Heart right ventricle (tissue), 16 donors: ENCODE measurements around the gene CSNK1D. TPM values are rescaled to one million over a fixed set of nuclear protein-coding genes. Genes with fewer than 3 reads are reported as not detected.

Source experiments
- ATAC-seq, 8 donors: fragments of 200-7000 bp; cut with Tn5 transposase; one replicate each; pipeline ENCODE4 v1.9.1; 2020; ENCODE audit warnings: mild to moderate bottlenecking in 8 of 8, moderate library complexity in 8 of 8, moderate number of reproducible peaks in 1 of 8
- DNase-seq, 2 donors: peaks; one replicate each; pipeline ENCODE4 v3.0.0-alpha.2; 2020
- H3K27ac ChIP-seq, 10 donors: fragments of 200-600 bp; sonication (generic) in 2 of 10; one replicate each; pipeline versions ENCODE4 v1.5.0 to v1.8.0; 2020 to 2022; ENCODE audit warnings: mild to moderate bottlenecking in 3 of 10
- H3K27me3 ChIP-seq, 7 donors: fragments of 200-600 bp; one replicate each; pipeline ENCODE4 v1.8.0; 2021 to 2022; ENCODE audit warnings: mild to moderate bottlenecking in 2 of 7
- H3K36me3 ChIP-seq, 9 donors: fragments of 200-600 bp; sonication (generic) in 1 of 9; one replicate each; pipeline versions ENCODE4 v1.5.0 to v1.8.0; 2020 to 2022; ENCODE audit warnings: mild to moderate bottlenecking in 2 of 9
- H3K4me1 ChIP-seq, 9 donors: fragments of 200-600 bp; sonication (generic) in 1 of 9; one replicate each; pipeline versions ENCODE4 v1.5.0 to v1.8.0; 2020 to 2022; ENCODE audit warnings: mild to moderate bottlenecking in 4 of 9
- H3K4me3 ChIP-seq, 10 donors: fragments of 200-600 bp; sonication (generic) in 2 of 10; one replicate each; pipeline versions ENCODE4 v1.5.0 to v1.8.0; 2020 to 2022; ENCODE audit warnings: mild to moderate bottlenecking in 7 of 10, moderate library complexity in 2 of 10
- H3K9me3 ChIP-seq, 11 donors: fragments of 200-600 bp in 10 of 11; sonication (generic) in 2 of 11; one replicate each; pipeline versions ENCODE4 v1.5.0 to v1.8.0; 2013 to 2022; ENCODE audit warnings: mild to moderate bottlenecking in 2 of 11, control low read depth in 1 of 11, moderate library complexity in 1 of 11
- WGBS, 2 donors: extraction: QIAGEN DNeasy Blood & Tissue Kit; methylation state at CpG; one replicate each; pipeline ENCODE4 v1.1.7; 2013; ENCODE audit warnings: inconsistent platforms in 1 of 2; 5-methylcytosine and 5-hydroxymethylcytosine counted together
- intact Hi-C, 10 donors: fragments of 100-400 bp; cut with DNase I; formaldehyde crosslinking; loops; one replicate each; pipeline versions ENCODE4 v1.11.1 to v1.14.2; 2022
- polyA plus RNA-seq, 2 donors: library from polyadenylated mRNA; stranded (reverse); fragments of 200-250 nt; gene quantifications; one replicate each; pipeline ENCODE4 v1.2.3, GENCODE V29; 2013
- total RNA-seq, 10 donors: library from RNA; stranded (reverse); fragmentation: NEBNext Ultra II Directional in 3 of 10; extraction: Animal tissue kit (Norgen Biotek cat#: 25700) in 3 of 10; gene quantifications; one replicate each; pipeline versions ENCODE4 v1.2.1 to v1.2.4, GENCODE V29; 2021 to 2023
- TF ChIP-seq, protein P1 (sequence below), 9 donors: fragments of 200-600 bp; sonication (generic) in 2 of 9; IDR thresholded peaks; one replicate each; pipeline versions ENCODE4 v1.5.0 to v1.8.0; 2021 to 2022; ENCODE audit warnings: antibody characterized with exemption in 9 of 9, mild to moderate bottlenecking in 5 of 9, moderate library complexity in 1 of 9
- donor health status: Arrhythmogenic right ventricular cardiomyopathy.
- donor health status: ischemic (EF 13 %, LVEDD 7.1; RV severe dilation, severe dysfunction).
- donor health status: healthy with polysubstance abuse.
- donor health status: DM: no; HTN: yes; CAD: no.
- donor health status: DM: no; HTN: no; CAD: no.
- donor health status: ischemic (EF 25% LVEDD 6.9; RV normal size, moderate dysfunction).
- donor health status: ischemic (EF 25% LVEDD 5.7; RV mildly dilated, moderate dysfunction).
- donor health status: healthy.
- donor health status: DM: yes; HTN: yes; CAD: no.
- donor health status: Ischemic cardiomyopathy.
- donor health status: ischemic (EF 35%, LVEDD 5.7; RV mildly dilated, moderate dysfunction).
- donor health status: nonischemic (EF 11% LVEDD 7.7; RV severe dilation, severe dysfunction).
- donor health status: DM: yes; HTN: yes; CAD: no.
- donor health status: PGD.
- donor health status: ischemic (EF 29% LVEDD 5.4; RV normal size, mild dysfunction).
- donor health status: nonischemic (EF 23%, LVEDD 6.1; RV moderate dilation, normal function).

CSNK1D gene
- total and polyA plus RNA-seq, 12 donors: 54.4 to 72.7 (median 66.8) TPM

DNA sequence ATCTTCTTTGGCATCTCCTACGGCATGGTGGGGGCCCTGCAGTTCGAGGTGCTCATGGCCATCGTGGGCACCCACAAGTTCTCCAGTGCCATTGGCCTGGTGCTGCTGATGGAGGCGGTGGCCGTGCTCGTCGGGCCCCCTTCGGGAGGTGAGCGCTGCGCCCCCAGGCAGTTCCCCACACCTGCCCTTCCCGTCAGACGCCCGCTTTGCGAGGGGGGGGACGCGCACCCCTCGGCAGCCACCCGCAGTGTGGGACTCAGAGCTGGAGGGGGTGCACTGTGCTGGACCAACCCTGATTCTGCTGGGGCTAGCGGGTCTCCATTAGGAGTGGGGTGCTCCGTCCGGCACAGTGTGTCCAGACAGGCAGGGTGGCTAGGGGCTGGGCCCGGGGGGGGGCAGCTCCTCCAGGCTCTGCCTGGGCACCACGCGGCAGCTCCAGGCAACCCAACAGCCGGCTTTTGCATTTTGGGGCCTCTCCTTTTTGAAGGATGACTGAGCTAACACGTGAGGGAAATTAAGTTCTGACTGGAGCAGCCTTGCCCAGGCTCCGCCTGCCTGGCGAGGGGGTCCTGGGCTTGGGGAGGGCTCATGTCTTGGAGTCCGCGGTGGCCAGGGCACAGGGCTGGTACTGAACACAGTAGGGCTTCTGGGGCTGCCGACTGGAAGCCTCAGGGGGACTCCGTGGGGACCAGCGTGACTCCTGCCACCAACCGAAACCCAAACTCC lies 35.6 kb downstream of the CSNK1D start:
- WGBS, 2 donors: 77% methylated on average over 34 of the region's 34 CpGs
- no peak for ATAC-seq
- intact Hi-C loops: loop anchor here in 7 of 10 donors (2.0 to 10.0 kb wide), 4 partner anchors 34 to 87 kb away; partner anchors contain the start of gene CSNK1D (in 2 of the 7)
- Histone ChIP-seq H3K4me1 (peaks cover 51 to 98% (median 65%) of the 10 kb centered on the region in 9 donors), H3K27me3 (no peaks in the 10 kb centered on the region), H3K27ac (peak overlapping the region in 9 of 10 donors; percentile 33 to 84 (median 62)), H3K4me3 (peak overlapping the region in 4 of 10 donors; percentile 10 to 37 (median 18)), H3K36me3 (peaks cover 0 to 73% (median 0%) of the 10 kb centered on the region in 9 donors), H3K9me3 (no peaks in the 10 kb centered on the region)
- TF ChIP-seq, protein P1, sequence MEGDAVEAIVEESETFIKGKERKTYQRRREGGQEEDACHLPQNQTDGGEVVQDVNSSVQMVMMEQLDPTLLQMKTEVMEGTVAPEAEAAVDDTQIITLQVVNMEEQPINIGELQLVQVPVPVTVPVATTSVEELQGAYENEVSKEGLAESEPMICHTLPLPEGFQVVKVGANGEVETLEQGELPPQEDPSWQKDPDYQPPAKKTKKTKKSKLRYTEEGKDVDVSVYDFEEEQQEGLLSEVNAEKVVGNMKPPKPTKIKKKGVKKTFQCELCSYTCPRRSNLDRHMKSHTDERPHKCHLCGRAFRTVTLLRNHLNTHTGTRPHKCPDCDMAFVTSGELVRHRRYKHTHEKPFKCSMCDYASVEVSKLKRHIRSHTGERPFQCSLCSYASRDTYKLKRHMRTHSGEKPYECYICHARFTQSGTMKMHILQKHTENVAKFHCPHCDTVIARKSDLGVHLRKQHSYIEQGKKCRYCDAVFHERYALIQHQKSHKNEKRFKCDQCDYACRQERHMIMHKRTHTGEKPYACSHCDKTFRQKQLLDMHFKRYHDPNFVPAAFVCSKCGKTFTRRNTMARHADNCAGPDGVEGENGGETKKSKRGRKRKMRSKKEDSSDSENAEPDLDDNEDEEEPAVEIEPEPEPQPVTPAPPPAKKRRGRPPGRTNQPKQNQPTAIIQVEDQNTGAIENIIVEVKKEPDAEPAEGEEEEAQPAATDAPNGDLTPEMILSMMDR (IDR thresholded peaks at IDR 0.05): no peak
- no peak for DNase-seq

DNA sequence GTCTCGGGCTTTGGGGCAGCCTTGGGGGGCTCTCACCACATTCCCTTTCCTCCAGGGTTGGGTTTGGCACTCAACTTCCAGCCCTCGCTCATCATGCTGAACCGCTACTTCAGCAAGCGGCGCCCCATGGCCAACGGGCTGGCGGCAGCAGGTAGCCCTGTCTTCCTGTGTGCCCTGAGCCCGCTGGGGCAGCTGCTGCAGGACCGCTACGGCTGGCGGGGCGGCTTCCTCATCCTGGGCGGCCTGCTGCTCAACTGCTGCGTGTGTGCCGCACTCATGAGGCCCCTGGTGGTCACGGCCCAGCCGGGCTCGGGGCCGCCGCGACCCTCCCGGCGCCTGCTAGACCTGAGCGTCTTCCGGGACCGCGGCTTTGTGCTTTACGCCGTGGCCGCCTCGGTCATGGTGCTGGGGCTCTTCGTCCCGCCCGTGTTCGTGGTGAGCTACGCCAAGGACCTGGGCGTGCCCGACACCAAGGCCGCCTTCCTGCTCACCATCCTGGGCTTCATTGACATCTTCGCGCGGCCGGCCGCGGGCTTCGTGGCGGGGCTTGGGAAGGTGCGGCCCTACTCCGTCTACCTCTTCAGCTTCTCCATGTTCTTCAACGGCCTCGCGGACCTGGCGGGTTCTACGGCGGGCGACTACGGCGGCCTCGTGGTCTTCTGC lies 36.3 kb downstream of the CSNK1D start:
- TF ChIP-seq, protein P1 (IDR thresholded peaks at IDR 0.05): no peak
- DNase-seq (peak in 1 of 2 donors; percentile 16), ATAC-seq (no peak)
- Histone ChIP-seq H3K4me1 (peaks cover 52 to 98% (median 63%) of the 10 kb centered on the region in 9 donors), H3K4me3 (no peak overlapping the region), H3K27ac (no peak overlapping the region), H3K27me3 (no peaks in the 10 kb centered on the region), H3K36me3 (peaks cover 0 to 66% (median 0%) of the 10 kb centered on the region in 9 donors), H3K9me3 (no peaks in the 10 kb centered on the region)
- WGBS, 2 donors: 95% methylated on average over 58 to 59 of the region's 59 CpGs
- intact Hi-C loops: loop anchor here in 7 of 10 donors (2.0 to 10.0 kb wide), 4 partner anchors 35 to 88 kb away; partner anchors contain the start of gene CSNK1D (in 2 of the 7)

DNA sequence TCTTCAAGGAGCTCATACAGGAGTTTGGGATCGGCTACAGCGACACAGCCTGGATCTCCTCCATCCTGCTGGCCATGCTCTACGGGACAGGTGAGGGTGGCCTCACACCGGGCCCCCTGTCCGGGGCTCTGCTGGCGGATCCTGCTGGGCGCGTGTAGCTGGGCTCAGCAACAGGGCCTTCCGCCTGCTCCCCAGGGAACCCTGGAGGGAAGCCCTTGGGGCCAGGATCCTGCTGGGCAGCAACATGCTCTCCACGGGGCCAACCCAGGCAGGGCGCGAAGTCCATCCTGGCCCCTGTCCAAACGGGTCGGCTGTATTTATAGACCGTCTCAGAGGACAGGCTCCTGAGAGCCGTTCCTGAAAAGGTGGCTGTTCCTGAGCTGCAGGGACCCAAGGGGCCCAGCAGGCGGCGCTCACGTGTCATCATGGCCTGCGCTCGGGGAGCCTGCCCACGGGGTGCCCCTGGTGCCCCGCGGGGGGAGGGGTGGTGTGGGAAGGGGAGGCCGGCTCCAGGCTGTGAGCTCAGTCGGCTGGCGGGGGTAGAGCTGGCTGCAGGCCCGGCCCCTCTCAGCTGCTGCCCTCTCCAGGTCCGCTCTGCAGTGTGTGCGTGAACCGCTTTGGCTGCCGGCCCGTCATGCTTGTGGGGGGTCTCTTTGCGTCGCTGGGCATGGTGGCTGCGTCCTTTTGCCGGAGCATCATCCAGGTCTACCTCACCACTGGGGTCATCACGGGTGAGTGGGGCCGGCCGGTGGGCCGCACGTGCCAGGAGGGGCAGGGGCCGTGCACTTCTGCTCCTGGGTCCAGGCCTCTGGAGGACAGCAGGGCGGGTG lies 37.1 kb downstream of the CSNK1D start:
- ATAC-seq (peak in 5 of 8 donors; percentile 0 to 10 (median 4)), DNase-seq (peak in 1 of 2 donors; percentile 67)
- Histone ChIP-seq H3K27ac (peak overlapping the region in 2 of 10 donors; percentile 45 to 51), H3K27me3 (no peaks in the 10 kb centered on the region), H3K4me3 (no peak overlapping the region), H3K4me1 (peaks cover 53 to 98% (median 63%) of the 10 kb centered on the region in 9 donors), H3K36me3 (peaks cover 0 to 66% (median 0%) of the 10 kb centered on the region in 9 donors), H3K9me3 (no peaks in the 10 kb centered on the region)
- WGBS, 2 donors: 46 to 48% methylated on average over 39 to 44 of the region's 44 CpGs
- intact Hi-C loops: loop anchor here in 7 of 10 donors (2.0 to 10.0 kb wide), 4 partner anchors 36 to 88 kb away; partner anchors contain the start of gene CSNK1D (in 2 of the 7)
- TF ChIP-seq, protein P1 (IDR thresholded peaks at IDR 0.05): peak; percentile 76 to 92 (median 87)
